OCI-LY7 (cell line): ENCODE data around the gene TMEM38A. TPM values are rescaled to one million over a fixed set of nuclear protein-coding genes. Genes with fewer than 3 reads are reported as not detected.

ENCODE experiments used
- BruUV-seq: library from RNA; stranded (reverse); fragments of 400-500 nt; replicated peaks from 2 replicates; lab custom pipeline; 2021; lab: Mats Ljungman, UMichigan
- CTCF ChIA-PET: fragments of 300-600 bp; sonication (Branson Sonifier 250); formaldehyde crosslinking; loops from one replicate; lab custom pipeline; 2022; ENCODE audit warnings: antibody characterized with exemption; ENCODE audit not compliant: unreplicated experiment; lab: Charles Lee
- POLR2A ChIA-PET: fragments of 300-600 bp; sonication (Branson Sonifier 250); formaldehyde crosslinking; loops from one replicate; lab custom pipeline; 2022; ENCODE audit warnings: antibody characterized with exemption; lab: Charles Lee
- DNase-seq: peaks from one replicate; pipeline ENCODE4 v3.0.0-alpha.2; 2015; ENCODE audit warnings: low spot score
- H2AFZ ChIP-seq: fragments of 200-600 bp; sonication (generic), shearing (Covaris generic); 2 replicates; pipeline ENCODE4 v1.6.1; 2014; ENCODE audit warnings: mild to moderate bottlenecking, antibody characterized with exemption, low read length, moderate library complexity
- H3K27ac ChIP-seq: fragments of 200-600 bp; sonication (generic); 2 replicates; pipeline ENCODE4 v1.5.1; 2014; ENCODE audit warnings: mixed run types, low read depth, mild to moderate bottlenecking, moderate library complexity, low read length, inconsistent platforms; ENCODE audit not compliant: poor library complexity, severe bottlenecking
- H3K36me3 ChIP-seq: fragments of 200-600 bp; sonication (generic); 2 replicates; pipeline ENCODE4 v1.6.1; 2014; ENCODE audit warnings: mild to moderate bottlenecking, antibody characterized with exemption, low read length, moderate library complexity, mixed read lengths; ENCODE audit not compliant: insufficient read depth
- H3K4me1 ChIP-seq: fragments of 200-600 bp; sonication (generic); 2 replicates; pipeline ENCODE4 v1.5.1; 2014; ENCODE audit warnings: mild to moderate bottlenecking, low read length; ENCODE audit not compliant: insufficient read depth, poor library complexity, severe bottlenecking
- H3K4me2 ChIP-seq: fragments of 200-600 bp; sonication (generic); 2 replicates; pipeline ENCODE4 v1.6.1; 2014; ENCODE audit warnings: mild to moderate bottlenecking, low read length
- H3K4me3 ChIP-seq: fragments of 200-600 bp; sonication (generic); 2 replicates; pipeline ENCODE4 v1.5.1; 2014; ENCODE audit warnings: mild to moderate bottlenecking, low read depth, low read length; ENCODE audit not compliant: poor library complexity, severe bottlenecking
- H3K79me2 ChIP-seq: fragments of 200-600 bp; sonication (generic); 2 replicates; pipeline ENCODE4 v1.6.1; 2016; ENCODE audit warnings: low read depth, mild to moderate bottlenecking, low read length, moderate library complexity, mixed read lengths; ENCODE audit not compliant: insufficient read depth
- H3K9me2 ChIP-seq: fragments of 200-600 bp; sonication (generic); 2 replicates; pipeline ENCODE4 v1.6.1; 2016; ENCODE audit warnings: mild to moderate bottlenecking, low read length, mixed read lengths; ENCODE audit not compliant: insufficient read depth
- H3K9me3 ChIP-seq: fragments of 200-600 bp; sonication (generic); 2 replicates; pipeline ENCODE4 v1.6.1; 2014; ENCODE audit warnings: mild to moderate bottlenecking, mixed run types, low read length, mixed read lengths
- H4K20me1 ChIP-seq: fragments of 200-600 bp; sonication (generic); 2 replicates; pipeline ENCODE4 v1.6.1; 2014; ENCODE audit warnings: mild to moderate bottlenecking, antibody characterized with exemption, low read length, moderate library complexity, mixed read lengths; ENCODE audit not compliant: insufficient read depth
- EZH2phosphoT487 ChIP-seq: fragments of 200-600 bp; sonication (generic); IDR thresholded peaks from 2 replicates; pipeline ENCODE4 v1.6.1; 2018; ENCODE audit warnings: low read depth, borderline replicate concordance, mild to moderate bottlenecking, mixed run types, antibody characterized with exemption, low read length, moderate library complexity, mixed read lengths
- intact Hi-C: fragments of 100-400 bp; cut with micrococcal nuclease; formaldehyde crosslinking; loops from one replicate; pipeline ENCODE4 v1.10.0; 2022; ENCODE audit not compliant: unreplicated experiment
- total RNA-seq, 2 experiments: library from RNA; depleted of rRNA in 1 of 2; stranded (reverse); fragments of >200 nt in 1 of 2; shearing (Covaris generic) in 1 of 2; gene quantifications; 2 replicates each; pipeline ENCODE4 v1.2.3, GENCODE V29; 2014 to 2022
- TF ChIP-seq, protein P1 (sequence below): fragments of 200-600 bp; sonication (generic); conservative IDR thresholded peaks from 2 replicates; pipeline ENCODE4 v1.5.1; 2014; ENCODE audit warnings: mild to moderate bottlenecking, antibody characterized with exemption, low read length, moderate library complexity, mixed read lengths

TMEM38A gene
- total RNA-seq, 2 experiments from 2014 or later, result 18.1 to 20.4 TPM

DNA sequence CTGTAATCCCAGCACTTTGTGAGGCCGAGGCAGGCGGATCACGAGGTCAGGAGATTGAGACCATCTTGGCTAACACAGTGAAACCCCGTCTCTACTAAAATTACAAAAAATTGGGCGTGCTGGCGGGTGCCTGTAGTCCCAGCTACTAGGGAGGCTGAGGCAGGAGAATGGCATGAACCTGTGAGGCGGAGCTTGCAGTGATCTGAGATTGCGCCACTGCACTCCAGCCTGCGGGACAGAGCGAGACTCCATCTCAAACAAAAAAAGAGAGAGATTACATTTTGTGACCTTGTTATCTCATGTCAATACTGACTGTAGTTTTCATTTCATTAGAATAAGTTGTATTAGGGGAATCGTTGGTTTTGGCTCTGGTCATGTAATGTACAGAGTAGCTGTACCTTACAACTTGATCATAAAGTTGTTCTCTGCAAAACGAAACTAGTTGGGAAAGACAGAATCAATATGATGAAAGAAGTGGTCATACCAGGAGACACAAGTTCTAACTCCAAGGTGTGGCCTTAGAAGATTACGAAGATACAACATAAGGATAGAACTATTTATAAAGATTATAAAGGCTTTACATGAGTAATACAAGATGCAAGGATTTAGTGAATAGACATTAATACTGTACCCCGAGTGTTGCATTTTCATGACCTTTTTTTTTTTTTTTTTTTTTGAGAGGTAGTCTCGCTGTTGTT lies 15.3 kb downstream of the TMEM38A start:
- Histone ChIP-seq H3K27ac (no peak overlapping the region), H3K4me1 (no peaks in the 10 kb centered on the region), H3K4me3 (no peak overlapping the region), H3K9me3 (no peaks in the 10 kb centered on the region), H3K4me2 (no peak overlapping the region), H3K36me3 (peaks cover 30% of the 10 kb centered on the region), H4K20me1 (no peaks in the 10 kb centered on the region), H2AFZ (no peak overlapping the region), H3K79me2 (no peaks in the 10 kb centered on the region), H3K9me2 (no peaks in the 10 kb centered on the region)
- intact Hi-C loops, result no loop called here
- no TSS peak for BruUV-seq
- TF ChIP-seq, protein P1, sequence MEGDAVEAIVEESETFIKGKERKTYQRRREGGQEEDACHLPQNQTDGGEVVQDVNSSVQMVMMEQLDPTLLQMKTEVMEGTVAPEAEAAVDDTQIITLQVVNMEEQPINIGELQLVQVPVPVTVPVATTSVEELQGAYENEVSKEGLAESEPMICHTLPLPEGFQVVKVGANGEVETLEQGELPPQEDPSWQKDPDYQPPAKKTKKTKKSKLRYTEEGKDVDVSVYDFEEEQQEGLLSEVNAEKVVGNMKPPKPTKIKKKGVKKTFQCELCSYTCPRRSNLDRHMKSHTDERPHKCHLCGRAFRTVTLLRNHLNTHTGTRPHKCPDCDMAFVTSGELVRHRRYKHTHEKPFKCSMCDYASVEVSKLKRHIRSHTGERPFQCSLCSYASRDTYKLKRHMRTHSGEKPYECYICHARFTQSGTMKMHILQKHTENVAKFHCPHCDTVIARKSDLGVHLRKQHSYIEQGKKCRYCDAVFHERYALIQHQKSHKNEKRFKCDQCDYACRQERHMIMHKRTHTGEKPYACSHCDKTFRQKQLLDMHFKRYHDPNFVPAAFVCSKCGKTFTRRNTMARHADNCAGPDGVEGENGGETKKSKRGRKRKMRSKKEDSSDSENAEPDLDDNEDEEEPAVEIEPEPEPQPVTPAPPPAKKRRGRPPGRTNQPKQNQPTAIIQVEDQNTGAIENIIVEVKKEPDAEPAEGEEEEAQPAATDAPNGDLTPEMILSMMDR, result no peak
- TF ChIP-seq EZH2phosphoT487, result no peak
- ChIA-PET POLR2A (interaction anchor here (0.5 to 0.7 kb wide), 3 partner anchors 30 to 429 kb away, joined by 3 to 5 read pairs (median 4); no protein-coding TSS in a partner anchor), CTCF (no interaction called here)
- no peak for DNase-seq

DNA sequence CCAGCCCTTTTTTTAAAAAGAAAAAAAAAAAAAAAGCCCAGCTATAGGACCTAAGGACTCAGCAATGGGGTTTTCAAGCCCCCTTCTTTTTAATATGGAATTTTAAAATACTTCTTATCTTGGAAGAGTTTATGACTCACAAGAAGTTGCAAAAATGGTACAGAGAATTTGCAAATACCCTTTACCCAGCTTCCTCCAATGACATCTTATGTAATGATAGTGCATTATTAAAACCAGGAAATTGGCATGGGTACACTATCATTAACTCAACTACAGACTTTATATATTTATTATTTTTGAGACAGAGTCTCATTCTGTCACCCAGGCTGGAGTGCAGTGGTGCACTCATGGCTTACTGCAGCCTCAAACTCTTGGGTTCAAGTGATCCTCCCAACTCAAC lies 16.1 kb downstream of the TMEM38A start:
- no peaks in the 10 kb centered on the region for H3K9me2 ChIP-seq
- H3K4me2 ChIP-seq, result no peak overlapping the region
- H3K9me3 ChIP-seq, result no peaks in the 10 kb centered on the region
- ChIA-PET POLR2A (interaction anchor here (0.5 to 0.8 kb wide), 5 partner anchors 26 to 428 kb away, joined by 3 to 8 read pairs (median 4); no protein-coding TSS in a partner anchor), CTCF (no interaction called here)
- H3K27ac ChIP-seq, result no peak overlapping the region
- no peaks in the 10 kb centered on the region for H3K79me2 ChIP-seq
- DNase-seq, result no peak
- BruUV-seq, result no TSS peak
- H3K4me1 ChIP-seq, result no peaks in the 10 kb centered on the region
- no peak overlapping the region for H2AFZ ChIP-seq
- H3K4me3 ChIP-seq, result no peak overlapping the region
- H3K36me3 ChIP-seq, result peaks cover 32% of the 10 kb centered on the region
- H4K20me1 ChIP-seq, result no peaks in the 10 kb centered on the region
- TF ChIP-seq, protein P1, result no peak
- no peak for TF ChIP-seq EZH2phosphoT487
- intact Hi-C loops, result no loop called here

GRCh38 chr19:16678498-16678897 lies 17.6 kb downstream of the TMEM38A start:
- Histone ChIP-seq H2AFZ (no peak overlapping the region), H4K20me1 (no peaks in the 10 kb centered on the region), H3K79me2 (no peaks in the 10 kb centered on the region), H3K4me1 (no peaks in the 10 kb centered on the region), H3K4me2 (no peak overlapping the region), H3K27ac (no peak overlapping the region), H3K9me3 (no peaks in the 10 kb centered on the region), H3K9me2 (no peaks in the 10 kb centered on the region), H3K4me3 (no peak overlapping the region), H3K36me3 (peaks cover 37% of the 10 kb centered on the region)
- intact Hi-C loops, result no loop called here
- no TSS peak for BruUV-seq
- TF ChIP-seq, protein P1, result no peak
- TF ChIP-seq EZH2phosphoT487, result no peak
- DNase-seq, result no peak
- POLR2A ChIA-PET, result no interaction called here
- CTCF ChIA-PET, result no interaction called here
